T-helper 2 cell treated with Interferon-gamma antibody and Interleukin-4, amounts not matched to agents 100 ng/mL and 5 ng/mL, for 36 hours (primary cell): Measurements from ENCODE around the gene SLC35E2B. TPM values are rescaled to one million over a fixed set of nuclear protein-coding genes. Genes with fewer than 3 reads are reported as not detected.
"Not testable (repeated sequence)": the region's sequence is repeated elsewhere in the genome, so short reads cannot be mapped to it uniquely, and the experiment has no call there.

ENCODE experiments used
- intact Hi-C: fragments of 100-400 bp; cut with micrococcal nuclease; formaldehyde crosslinking; loops from one replicate; pipeline ENCODE4 v1.15.1; 2023
- total RNA-seq: library from RNA; stranded (reverse); gene quantifications from 2 replicates; pipeline ENCODE4 v1.2.3, GENCODE V29; 2022

The SLC35E2B gene
- total RNA-seq, 1 donor from 2014 or later, result 54.4 TPM

DNA sequence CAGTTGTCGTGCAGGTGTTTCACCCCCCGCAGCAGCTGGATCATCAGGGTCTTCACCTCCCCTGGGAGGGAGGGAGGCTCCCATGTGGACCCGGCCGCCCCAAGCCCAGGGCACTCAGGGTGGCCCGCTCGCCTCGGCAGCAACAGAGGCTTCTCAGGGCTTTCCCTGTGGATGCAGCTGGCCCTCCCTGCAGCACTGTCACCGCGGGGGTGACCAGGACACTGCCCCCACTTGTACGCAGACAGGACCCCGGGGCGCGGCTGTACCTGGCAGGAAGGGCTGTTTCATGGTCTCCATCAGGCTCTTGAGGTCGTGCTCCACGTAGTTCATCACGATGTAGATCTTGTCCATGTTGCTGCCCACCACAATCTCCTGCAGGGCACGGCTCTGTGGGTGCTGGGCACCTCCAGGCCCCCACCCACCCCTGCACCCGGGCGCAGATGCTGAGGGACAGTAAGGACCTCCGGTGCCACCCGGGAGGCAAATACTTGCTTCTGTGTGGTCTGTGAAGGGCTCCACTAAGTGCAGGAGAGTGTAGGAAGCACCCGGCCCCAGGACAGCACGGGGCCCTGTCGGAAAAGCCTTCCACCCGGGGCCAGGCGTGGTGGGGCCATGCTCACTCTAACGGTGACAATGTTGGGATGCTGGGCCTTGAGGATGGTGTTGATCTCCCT is 11.8 kb upstream of the SLC35E2B start:
- intact Hi-C loops, result not testable (repeated sequence)

DNA sequence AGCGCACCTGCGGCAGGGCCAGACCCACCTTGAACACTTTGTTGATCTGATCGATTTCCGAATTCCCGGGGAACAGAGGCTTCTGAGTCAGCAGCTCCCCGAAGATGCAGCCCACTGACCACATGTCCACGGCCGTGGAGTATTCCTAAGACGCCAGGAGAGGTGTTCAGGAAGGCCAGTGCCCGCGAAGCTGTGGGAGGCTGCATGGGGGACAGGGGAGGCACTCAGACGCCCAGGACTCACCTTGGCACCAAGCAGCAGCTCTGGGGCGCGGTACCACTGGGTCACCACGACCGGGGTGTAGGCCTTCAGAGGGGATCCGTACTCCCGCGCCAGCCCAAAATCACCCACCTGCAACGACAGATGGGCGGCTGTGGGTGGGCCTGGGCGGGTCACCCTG is 11.2 kb upstream of the SLC35E2B start:
- intact Hi-C loops, result no loop called here

- intact Hi-C loops, result not testable (repeated sequence)
Observed at GRCh38 chr1:1702506-1702905, 9.9 kb upstream of the SLC35E2B start.

GRCh38 chr1:1700557-1700956 is 8.0 kb upstream of the SLC35E2B start:
- intact Hi-C loops, result not testable (repeated sequence)

DNA sequence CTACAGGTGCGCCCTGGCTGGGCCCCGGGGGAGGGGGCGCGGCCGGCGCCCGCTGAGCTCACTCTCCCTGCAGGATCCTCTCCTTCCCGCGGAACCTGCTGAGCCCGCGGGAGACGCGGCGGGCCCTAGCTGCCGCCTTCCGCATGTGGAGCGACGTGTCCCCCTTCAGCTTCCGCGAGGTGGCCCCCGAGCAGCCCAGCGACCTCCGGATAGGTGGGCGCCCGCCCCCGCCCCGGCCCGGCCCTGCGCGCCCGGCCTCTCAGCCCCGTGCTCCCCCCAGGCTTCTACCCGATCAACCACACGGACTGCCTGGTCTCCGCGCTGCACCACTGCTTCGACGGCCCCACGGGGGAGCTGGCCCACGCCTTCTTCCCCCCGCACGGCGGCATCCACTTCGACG is 7.5 kb upstream of the SLC35E2B start:
- intact Hi-C loops, result not testable (repeated sequence)

- intact Hi-C loops, result loop anchor here (10.0 kb wide), 1 partner anchor 46 kb away; no protein-coding TSS in a partner anchor
Observed at GRCh38 chr1:1699061-1699460, 6.5 kb upstream of the SLC35E2B start.

- intact Hi-C loops, result loop anchor here (10.0 kb wide), 1 partner anchor 47 kb away; no protein-coding TSS in a partner anchor
Observed at GRCh38 chr1:1697358-1698183, 5.0 kb upstream of the SLC35E2B start.

DNA sequence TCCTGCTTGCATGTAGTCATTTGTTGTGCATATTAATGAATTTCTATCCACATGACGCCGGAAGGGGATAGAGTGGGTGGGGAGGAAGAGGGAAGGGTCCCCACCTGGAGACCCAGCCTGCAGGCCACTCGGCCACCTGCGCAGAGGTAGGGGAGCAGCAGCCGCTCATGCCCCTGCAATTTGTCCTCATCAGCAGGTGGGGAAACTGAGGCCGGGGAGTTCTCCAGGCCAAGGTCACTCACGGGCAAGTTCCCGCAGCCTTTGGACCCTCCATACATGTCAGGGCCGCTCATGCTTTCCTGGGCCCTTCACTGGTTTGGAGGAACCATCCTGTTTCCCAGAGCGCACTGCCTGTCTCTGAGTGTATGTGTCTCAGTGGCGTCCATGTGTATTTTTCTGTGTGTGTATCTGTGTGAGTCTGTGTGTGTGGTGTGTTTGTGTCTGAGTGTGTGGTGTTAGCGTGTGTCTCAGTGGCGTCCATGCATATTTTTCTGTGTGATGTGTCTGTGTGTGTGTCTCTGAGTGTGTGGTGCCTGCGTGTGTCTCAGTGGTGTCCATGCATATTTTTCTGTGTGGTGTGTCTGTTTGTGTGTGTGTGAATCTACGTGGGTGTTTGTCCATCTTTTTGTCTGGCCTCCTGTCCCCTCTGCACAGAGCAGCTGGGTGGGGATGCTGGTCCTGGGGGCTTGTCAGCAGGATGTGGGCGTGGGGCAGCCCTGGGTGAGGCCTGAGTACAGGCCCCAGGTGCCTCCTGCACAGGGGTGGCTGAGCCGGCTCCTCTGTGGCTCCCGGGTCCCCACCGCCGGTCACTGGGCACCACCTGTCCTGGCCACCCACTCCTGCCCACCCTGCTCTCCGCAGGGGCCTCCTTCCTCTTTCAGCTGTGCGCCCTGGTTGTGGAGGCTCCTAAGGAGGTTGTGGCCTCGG is 4.1 kb upstream of the SLC35E2B start:
- intact Hi-C loops, result loop anchor here (10.0 kb wide), 1 partner anchor 48 kb away; no protein-coding TSS in a partner anchor

DNA sequence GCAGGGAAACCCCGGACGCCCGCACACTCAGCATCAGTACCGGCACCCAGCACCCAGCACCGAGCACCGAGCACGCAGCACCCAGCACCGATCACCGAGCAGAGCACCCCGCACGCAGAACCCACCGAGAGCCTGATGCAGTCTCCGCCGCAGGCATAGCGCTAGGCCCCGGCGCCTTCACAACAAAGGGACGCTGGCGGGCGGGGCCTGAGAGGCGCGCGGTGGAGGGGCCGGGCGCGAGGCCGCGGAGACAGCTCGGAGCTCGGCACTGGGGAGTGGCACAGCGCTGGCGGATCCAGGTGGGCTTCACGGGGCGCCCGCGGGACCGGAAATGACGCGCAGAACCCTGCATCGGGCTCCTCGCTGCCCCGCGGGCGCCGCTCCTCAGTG is 276 bp downstream of the SLC35E2B start:
- intact Hi-C loops, result loop anchor here (10.0 kb wide), 1 partner anchor 52 kb away; no protein-coding TSS in a partner anchor

DNA sequence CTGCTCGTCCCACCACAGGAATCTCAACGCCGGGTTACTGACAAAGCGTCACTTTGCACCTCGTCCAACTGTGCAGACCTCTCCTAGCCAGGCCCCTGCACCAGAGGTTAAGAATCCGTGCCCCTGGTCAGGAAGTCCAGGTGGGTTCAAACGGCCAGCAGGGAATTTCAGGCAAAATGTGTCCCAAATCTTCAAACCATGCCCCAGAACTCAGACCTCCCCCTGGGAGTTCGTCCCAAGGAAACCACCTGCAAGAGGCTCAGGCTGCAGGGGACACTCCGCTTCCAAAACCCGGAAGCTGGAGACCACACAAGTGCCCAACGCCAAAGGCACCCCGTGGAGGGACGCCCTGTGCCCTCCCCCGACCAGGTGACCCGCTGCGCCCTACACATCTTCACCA is 1.2 kb downstream of the SLC35E2B start:
- intact Hi-C loops, result loop anchor here (10.0 kb wide), 1 partner anchor 53 kb away; no protein-coding TSS in a partner anchor

DNA sequence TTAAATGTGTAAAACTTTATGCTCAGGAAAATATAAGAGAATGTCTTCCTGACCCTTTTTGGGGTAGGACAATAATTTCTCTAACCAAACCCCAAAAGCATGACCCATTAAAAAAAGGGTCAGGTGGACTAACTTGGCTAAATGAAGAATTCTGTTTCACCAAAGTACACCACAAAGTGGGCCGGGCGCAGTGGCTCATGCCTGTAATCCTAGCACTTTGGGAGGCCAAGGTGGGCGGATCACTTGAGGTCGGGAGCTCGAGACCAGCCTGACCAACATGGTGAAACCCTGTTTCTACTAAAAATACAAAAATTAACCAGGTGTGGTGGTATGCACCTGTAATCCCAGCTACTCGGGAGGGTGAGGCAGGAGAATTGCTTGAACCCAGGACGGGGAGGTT is 3.1 kb downstream of the SLC35E2B start:
- intact Hi-C loops, result not testable (repeated sequence)

- intact Hi-C loops, result no loop called here
Observed at GRCh38 chr1:1687846-1688245, 4.7 kb downstream of the SLC35E2B start.

DNA sequence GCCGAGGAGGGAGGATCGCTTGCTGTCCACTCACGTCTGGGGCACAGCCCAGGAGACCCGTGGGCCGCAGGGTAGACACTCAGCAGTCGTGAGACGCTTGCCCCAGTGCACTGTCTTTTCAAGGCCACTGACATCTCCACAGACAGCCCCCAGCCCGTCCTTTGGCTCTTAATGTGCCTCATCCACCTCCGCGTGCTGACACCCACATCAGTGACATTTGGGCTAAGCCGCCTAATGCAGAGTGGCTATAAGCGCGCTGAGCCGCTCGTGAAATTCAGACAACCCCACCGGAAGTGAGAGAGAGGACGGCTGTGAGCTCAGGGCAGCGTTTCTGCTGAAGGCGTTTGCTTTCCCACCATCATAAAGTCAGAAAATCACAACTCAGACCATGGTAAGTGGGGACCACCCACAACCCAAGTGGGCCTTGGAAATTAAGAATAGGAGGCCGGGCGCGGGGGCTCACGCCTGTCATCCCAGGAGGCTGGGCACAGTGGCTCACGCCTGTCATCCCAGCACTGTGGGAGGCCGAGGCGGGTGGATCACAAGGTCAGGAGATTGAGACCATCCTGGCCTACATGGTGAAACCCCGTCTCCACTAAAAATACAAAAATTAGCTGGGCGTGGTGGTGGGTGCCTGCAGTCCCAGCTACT is 8.4 kb downstream of the SLC35E2B start:
- intact Hi-C loops, result no loop called here

- intact Hi-C loops, result no loop called here
Observed at GRCh38 chr1:1683104-1683905, 9.3 kb downstream of the SLC35E2B start.

DNA sequence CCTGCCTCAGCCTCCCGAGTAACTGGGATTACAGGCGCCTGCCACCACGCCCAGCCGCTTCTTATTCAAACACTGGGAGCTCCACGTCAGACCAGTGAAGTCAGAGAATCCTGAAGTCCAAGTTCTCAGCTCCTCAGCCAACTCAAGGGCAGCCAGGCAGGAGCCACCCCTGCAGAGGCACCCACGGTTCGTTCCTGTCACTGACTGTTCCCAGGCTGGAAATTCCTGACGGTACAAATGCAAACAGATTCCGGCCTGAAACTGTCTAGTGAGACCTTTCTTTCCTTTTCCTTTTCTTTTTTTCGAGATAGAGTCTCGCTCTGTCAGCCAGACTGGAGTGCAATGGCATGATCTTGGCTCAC is 11.7 kb downstream of the SLC35E2B start:
- intact Hi-C loops, result no loop called here

GRCh38 chr1:1680031-1680911 is 12.3 kb downstream of the SLC35E2B start:
- intact Hi-C loops, result no loop called here

GRCh38 chr1:1678581-1679380 is 13.8 kb downstream of the SLC35E2B start:
- intact Hi-C loops, result no loop called here
